ENCODE data around the gene CTNND2. TPM values are rescaled to one million over a fixed set of nuclear protein-coding genes. Genes with fewer than 3 reads are reported as not detected.
A peak's percentile ranks its signal among the peaks of the same experiment; 100 is the strongest.

Gene CTNND2
- total RNA-seq, 1 donor: not detected

DNA sequence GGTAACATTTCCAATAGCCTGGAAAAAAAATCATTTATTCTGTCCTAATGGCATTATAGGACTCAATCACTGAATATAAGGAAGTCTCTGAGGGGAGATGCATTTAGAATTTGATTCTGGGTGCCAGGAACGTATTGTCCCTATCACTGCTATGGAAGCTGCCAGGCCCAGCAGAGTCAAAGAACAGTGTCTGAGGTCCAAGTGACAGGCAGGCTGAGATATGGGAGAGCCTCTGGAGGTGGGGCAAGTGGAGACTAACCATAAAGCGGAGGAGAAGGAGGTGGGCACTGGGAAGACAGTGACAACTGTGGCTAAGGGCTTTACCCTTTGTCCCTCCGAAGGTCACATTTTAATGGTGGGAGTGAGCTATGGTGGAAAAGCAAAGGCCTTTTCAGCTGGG, 505.5 kb downstream of the CTNND2 start:
- DNase-seq (ENCODE audit: low read depth in 2 of 3, low spot score in 2 of 3): no peak

DNA sequence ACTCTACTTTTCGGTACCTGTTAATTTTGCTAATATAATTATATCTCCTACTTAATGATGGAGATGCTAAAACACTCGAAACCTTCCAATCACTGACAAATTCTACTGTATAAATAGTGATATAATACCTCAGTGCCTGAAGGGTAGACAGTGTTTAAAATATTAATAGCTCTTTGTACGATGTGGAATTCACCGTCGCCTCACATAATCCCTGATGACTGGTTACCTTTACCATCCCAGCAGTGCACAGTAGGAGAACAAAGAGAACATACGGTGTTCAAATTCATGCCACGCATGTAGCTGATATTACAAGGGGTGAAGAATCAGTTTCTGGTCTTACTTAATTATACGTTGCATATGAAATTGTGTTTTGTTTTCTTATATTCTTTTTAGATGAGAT, 506.7 kb downstream of the CTNND2 start:
- no peak for DNase-seq (ENCODE audit: low read depth in 2 of 3, low spot score in 2 of 3)

DNA sequence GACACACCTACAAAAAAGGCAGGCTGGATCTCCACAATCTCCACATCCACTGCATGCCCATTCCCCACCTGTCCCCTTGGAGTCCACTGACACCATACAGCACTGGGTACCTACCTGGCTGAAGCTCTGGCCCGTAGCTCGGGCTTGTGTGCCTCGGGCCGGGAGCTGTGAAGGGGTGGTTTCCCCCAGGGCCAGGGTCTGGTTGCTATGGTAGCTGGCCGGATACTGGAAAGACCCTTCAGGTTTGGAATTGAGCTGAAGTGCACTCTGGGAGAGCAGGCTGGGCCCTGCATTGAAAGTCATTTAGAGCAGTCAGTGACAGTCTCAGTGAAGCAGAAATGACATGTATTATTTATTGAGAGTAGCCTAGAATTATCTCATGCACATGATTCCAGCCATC, 507.3 kb downstream of the CTNND2 start:
- no peak for DNase-seq (ENCODE audit: low read depth in 2 of 3, low spot score in 2 of 3)

DNA sequence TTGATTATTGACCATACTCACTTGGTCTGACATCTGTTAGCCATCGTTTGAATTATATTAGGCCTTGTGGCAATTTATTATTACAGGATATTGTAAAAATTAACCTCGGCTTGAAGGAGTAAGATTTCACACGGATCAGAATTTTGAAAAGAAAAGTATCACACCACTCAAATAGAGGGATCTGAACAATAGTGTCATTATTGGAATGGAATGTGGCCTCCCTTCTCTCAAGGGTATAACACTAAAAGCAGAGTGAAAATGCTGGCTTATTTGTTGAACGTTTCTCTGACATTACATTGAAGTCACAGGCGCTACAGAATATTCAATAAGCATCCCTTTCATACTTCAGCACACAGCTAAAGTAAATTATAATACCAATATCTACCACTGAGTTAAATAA, 509.3 kb downstream of the CTNND2 start:
- no peak for DNase-seq (ENCODE audit: low read depth in 2 of 3, low spot score in 2 of 3)

DNA sequence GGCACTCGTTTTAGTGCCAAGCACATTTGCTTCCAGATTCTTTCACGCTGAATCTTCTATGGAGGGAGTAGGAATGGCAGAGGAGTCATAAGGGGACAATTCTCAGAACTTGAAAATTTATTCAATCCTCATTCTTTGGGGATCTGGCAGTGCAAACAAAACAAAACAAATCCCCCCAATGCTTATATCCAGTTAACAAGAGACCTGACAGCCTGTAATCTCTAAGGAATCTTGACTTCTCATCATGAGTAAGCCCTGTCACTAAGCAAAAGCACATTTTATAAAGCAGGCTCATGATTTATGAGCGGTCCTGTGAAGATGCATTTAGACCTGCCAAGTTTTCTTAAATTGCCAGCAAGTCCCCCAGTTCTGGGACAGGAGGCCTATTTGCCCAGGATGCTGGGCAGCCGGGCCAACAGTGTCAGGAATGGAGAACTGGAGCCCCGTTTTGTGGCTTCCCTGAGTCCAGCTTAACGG, 513.9 kb downstream of the CTNND2 start:
- no peak for DNase-seq (ENCODE audit: low read depth in 2 of 3, low spot score in 2 of 3)

DNA sequence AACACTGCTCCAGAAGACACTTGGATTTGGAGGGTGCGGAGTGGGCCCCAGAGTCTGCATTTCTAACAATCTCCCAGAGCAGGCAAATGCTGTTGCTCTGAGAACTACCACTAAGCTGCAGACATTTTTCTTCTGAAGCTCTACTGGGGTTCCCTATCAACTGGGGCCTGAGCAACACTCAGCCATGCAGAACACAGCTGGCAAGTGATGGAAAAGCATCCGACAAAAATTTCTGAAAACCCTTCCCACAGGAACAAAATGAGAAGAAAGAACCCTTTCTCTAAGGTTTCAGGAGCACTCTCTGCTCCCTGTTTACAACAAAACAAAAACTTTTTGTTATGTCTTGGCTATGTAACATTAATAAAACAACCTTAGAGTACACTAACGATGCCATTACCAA, 516.9 kb downstream of the CTNND2 start:
- DNase-seq (ENCODE audit: low read depth in 2 of 3, low spot score in 2 of 3): no peak

DNA sequence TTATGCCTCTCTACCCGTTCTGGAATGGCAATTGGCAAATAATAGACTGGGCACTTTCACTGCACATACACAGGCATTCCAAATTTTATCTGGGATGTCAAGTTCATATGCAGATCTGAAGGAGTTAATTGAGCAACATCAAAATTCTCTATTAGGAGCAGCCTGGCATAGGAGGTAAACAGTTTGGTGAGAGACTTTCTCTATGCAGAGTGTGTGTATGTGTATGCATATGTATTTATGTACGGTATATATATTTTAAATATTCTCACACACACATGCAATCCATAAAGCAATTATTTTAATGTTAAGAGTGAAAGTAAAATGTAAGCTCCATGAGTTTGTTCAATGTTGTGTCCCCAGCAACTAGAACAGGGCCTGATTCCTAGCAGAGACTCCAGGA, 517.8 kb downstream of the CTNND2 start:
- DNase-seq (ENCODE audit: low read depth in 2 of 3, low spot score in 2 of 3): no peak

DNA sequence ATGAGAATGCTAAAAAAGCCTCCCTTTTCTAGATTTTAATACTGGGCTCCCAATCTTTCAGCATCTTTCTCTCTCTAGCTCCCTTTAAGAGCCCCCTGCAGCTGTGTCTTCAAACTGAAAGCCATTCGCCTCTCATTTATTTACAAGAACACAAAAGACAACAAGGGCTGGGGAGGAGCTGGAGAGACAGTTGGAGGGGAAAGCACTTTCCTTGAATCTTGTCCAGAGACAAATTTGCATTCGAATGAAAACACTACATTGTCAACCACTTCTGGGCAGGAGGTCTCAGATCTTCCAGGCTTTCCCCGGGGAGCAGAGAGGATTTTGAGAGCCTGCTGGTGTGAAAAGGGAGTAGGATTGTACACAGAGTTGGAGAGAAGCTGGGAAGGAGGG, 518.3 kb downstream of the CTNND2 start:
- DNase-seq (ENCODE audit: low read depth in 2 of 3, low spot score in 2 of 3): no peak

DNA sequence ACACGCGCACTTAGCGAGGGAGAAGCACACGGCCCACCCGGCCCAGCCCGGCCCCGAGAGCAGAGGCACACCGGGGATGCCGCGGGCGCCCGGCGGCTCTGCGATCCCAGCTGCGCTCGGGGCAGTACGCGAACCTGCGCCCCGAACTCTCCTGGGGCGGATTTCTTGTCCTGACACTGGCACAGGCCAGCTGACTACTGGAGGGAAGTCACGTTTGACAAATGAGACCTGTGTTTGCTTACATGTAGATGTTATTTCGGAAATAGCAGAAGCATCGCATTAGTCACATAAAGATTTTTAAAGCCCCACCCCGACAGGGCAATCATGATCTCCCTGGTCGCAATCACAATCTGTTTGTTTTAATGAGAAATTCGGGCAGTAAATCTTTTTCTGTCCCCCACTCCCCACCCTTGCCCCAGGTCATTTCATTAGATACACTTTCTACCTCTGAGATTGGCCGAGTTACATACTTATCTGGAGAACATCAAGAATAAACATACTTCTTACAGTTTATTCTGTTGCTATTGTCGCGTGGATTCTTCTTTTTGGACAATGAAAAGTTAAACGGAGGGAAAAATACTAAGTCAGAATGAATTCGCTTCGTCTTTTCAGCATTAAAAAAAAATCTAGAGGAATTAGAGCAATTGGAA, 518.9 kb downstream of the CTNND2 start:
- peak in 2 of 3 donors; percentile 30 to 44 for DNase-seq (ENCODE audit: low read depth in 2 of 3, low spot score in 2 of 3)

DNA sequence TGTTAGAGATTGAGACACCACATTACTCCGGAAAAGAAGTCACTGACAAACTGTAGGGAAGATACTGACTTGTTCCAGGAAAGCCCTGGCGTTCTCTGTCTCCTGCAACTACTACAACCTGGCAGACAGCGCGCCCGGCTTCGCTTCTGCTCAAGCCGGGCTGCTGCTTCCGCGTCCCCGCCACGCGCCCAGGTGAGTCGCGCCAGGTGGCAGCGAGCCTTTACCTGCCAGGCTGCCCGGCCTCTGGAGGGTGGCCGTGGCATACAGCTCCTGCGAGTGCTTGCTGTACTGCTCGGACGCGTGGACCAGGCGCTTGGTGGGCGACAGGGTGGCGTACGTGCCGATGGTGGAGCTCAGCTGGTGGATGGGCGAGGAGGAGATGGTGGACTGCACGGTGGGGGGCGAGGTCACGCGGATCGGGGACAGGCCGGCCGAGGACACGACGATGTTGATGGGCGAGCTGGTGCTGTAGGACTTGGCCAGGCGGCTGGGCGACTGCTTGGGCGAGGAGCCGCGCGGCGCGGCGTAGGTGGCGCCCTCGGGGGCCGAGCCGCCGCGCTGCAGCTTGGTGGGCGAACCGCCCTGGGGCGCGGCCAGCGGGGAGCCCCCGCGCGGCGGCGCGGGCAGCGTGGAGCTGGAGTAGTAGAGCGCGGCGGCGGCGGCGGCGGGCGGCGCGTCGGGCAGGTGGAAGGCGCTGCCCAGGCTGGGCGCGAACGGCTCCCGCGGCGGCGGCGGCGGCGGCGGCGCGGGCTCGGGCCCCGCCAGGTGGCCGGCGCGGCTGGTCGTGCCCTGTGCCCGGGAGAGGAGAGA, 519.6 kb downstream of the CTNND2 start:
- peak in 2 of 3 donors; percentile 35 to 49 for DNase-seq (ENCODE audit: low read depth in 2 of 3, low spot score in 2 of 3)

DNA sequence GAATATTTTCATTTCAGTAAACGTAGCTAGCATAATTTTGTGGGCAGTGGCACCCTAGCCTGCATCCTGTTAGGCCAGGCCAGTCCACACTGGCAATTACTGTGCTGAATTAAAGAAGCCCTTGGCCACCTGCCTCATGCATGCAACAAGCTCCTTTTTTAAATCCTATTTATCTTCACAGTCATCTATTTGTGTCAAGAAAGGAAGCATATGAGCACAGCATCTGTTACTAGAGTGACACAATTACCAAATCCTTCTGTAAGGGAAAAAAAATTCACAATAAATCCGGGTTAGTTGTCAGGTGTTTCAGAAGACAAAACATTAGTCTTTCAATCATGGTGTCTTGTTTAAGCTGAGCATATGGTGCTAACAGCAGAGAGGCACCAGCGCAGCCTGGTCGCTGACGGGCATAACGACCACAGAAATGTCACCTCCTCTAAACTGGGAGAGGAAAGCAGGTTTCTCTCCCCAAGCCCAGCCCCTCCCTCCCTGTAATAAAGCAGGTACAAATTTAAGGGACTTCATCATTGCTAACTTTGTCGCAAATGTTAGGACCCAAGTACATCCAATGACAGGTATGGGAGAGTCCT, 520.6 kb downstream of the CTNND2 start:
- no peak for DNase-seq (ENCODE audit: low read depth in 2 of 3, low spot score in 2 of 3)

DNA sequence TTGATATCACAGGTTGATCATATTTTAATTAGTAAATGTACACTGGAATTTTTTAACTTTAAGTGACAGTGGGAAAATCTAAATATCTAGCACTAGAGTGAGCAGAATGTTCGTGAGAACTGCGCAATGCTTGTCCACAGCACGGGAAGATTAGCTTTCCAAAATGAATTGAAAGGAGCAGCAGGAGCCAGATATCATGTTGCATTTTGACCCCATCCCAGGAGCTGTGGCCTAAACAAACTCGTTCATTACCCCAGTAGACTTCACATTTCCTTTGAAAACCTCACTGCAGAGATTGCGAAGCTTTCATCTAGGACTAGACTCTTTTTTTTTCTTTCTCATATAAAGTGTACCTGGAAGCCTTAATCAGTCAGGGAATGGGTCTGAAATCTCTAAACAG, 525.8 kb downstream of the CTNND2 start:
- DNase-seq (ENCODE audit: low read depth in 2 of 3, low spot score in 2 of 3): no peak

DNA sequence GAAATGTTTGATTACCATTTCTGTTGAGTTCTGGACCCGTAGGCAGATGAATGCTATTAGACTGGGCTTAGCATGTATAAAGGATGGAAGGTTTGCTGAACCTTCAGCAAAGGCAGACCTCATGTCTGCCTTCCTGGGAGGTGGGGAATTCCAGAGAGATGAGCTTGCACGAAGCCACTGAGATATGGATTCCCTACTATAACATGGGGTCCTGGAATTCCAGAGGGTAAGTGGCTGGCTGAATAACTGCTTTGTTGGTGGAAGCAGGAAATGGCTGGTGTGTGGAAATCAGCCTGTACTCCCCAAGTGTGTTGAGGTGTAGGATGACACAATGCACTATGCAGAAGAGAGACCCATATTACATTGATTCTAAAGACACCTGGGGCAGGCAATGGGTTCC, 526.4 kb downstream of the CTNND2 start:
- no peak for DNase-seq (ENCODE audit: low read depth in 2 of 3, low spot score in 2 of 3)

DNA sequence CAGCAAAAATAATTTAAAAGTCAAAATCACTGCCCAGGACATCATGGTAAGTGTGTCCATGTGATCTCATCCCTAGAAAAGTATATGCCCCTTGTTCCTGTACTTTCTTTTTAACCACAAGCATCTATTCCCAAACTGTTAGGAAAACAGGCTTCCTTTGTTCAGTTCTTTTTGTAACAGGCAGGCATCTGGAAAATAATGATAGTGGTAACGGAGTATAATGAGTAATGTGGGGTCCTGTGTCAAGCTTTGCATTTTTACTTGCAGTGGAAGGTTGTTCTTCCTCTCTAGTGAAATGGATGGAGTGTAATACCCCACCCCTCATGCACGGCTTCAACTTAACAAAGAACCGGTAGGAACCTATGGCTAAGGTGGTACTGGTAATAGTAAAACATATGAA, 532.1 kb downstream of the CTNND2 start:
- DNase-seq (ENCODE audit: low read depth in 2 of 3, low spot score in 2 of 3): no peak

DNA sequence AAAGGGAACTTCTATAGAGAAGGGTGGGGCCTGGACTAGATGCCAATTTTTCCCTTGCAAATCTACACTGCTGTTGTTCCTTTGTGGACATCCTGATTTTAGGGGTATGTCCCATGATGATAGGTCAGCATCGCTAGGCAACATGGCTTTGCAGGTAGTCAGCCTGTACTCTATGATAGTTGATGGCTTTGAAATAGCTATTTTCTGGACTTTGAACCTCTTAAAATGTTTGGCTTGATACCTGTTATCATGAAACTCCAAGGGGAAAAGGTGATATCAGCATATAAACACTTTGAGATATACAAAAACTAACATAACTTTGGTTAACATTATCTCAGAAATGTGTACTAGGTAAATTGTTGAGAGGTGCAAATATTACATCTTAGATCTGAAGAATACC, 533.2 kb downstream of the CTNND2 start:
- no peak for DNase-seq (ENCODE audit: low read depth in 2 of 3, low spot score in 2 of 3)

DNA sequence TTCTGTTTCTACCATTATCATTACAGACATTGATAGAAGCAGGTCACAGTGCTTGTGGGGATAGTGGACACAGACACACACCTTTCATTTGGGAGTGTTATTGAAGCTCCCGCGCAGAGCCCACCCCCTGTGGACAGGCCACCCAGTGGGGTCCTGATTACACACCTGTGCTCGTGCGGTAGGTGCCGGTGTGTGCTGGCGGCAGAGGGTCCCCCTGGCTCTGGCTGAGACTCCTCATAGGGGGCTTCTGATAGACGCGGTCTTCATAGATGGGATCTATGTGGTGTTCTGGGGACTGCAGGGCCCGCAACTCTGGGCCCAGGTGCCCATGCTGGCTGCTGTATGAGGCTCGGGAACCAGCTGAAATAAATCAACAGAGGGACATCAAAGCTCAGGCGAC, 539.7 kb downstream of the CTNND2 start:
- no peak for DNase-seq (ENCODE audit: low read depth in 2 of 3, low spot score in 2 of 3)

DNA sequence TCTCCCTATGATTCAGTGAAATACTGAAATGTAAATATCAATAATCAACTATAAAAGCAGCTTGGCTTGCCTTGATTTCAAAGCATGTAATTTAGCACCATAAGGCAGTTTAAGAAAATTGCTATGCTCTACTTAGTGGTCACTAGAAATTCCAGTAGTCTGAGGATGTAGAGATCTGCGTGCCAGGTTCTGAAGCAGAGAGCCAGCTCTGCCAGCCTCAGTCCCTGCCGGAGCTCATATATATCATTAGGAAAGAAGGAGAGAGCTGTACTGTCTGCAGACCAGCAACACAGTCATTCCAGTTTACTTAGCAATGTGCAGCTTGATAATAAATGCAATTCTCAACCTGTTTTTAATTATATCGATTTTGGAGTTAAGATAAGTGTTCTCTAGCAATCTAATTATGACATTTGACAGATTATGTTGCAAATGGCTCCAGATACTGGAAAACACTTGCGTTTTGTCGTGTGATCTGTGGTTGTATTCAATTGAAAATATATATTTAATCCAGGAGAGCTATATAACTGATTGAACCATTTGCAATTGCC, 540.5 kb downstream of the CTNND2 start:
- no peak for DNase-seq (ENCODE audit: low read depth in 2 of 3, low spot score in 2 of 3)

DNA sequence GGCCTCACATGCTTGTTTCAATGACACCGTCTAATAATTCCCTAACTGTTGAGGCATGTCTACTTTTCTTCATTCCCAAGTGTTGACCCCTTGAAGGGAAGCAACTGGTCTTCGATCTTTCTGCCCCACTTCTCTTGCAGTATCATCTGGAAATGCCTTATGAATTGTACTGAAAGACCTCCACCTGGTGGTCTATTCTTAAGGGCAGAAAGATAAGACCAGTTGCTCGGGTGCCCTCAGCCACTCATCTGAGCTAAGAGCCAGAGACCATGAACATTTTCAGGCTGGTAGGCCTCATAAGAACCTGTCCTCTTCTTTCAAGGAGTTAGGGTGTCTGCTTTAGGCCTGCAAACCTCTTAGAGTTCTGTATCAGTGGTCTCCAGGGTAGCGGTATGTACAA, 542.5 kb downstream of the CTNND2 start:
- peak in 1 of 3 donors; percentile 21 for DNase-seq (ENCODE audit: low read depth in 2 of 3, low spot score in 2 of 3)

DNA sequence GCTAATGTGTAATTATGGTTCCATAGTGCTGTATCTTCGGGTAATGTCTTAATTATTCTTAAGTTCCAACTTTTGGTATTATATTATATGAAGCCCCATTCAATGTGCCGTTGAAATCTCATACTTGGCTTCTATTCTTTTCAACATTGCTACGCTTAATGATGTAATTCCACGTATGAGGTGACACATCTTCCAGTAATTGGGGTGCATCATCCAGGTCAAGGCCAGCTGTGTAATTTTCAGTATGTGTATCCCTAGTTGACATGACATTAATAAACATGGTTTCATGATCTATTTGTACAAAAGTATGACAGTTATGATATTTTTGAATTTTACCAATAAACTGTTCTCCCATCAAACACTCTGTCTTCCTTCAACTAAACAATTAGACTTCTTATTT, 546.3 kb downstream of the CTNND2 start:
- DNase-seq (ENCODE audit: low read depth in 2 of 3, low spot score in 2 of 3): no peak

DNA sequence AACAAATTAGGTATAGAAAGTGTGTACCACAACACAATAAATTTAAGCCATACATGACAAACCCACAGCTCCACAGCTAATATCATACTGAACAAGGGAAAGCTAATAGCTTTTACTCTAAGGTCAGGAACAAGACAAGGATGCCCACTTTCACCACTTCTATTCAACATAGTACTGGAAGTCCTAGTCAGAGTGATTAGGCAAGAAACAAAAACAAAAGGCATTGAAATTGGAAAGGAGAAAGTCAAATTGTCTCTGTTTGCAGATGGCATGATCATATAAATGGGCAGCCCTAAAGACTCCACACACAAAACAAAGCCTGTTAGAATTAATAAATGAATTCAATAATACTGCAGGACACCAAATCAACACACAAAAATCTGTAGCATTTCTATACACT, 548.8 kb downstream of the CTNND2 start:
- no peak for DNase-seq (ENCODE audit: low read depth in 2 of 3, low spot score in 2 of 3)

DNA sequence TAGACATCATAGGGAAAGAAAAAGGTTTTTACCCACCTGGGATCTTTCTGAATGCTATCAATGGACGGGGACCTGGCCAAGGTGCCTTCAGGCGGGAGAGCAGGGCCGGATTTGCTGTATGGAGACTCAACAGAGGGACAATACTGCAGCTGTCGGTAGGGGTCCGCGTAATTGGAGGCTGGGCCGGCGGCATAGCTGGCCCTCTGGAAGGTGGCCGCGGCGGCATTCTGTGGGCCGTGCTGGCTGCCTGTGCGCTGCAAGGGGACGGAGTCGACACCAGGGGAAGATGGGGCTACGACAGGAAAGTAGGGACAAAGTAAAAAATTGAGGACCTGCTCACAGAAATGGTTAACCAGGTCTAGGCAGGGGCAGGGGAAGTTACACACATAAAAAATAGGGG, 557.9 kb downstream of the CTNND2 start:
- DNase-seq (ENCODE audit: low read depth in 2 of 3, low spot score in 2 of 3): no peak

Data from hematopoietic multipotent progenitor cell (in vitro differentiated cells).